Measurements from ENCODE around the gene HES5. TPM values are rescaled to one million over a fixed set of nuclear protein-coding genes. Genes with fewer than 3 reads are reported as not detected.

The HES5 gene
- total RNA-seq, 1 donor from 2014 or later: not detected

DNA sequence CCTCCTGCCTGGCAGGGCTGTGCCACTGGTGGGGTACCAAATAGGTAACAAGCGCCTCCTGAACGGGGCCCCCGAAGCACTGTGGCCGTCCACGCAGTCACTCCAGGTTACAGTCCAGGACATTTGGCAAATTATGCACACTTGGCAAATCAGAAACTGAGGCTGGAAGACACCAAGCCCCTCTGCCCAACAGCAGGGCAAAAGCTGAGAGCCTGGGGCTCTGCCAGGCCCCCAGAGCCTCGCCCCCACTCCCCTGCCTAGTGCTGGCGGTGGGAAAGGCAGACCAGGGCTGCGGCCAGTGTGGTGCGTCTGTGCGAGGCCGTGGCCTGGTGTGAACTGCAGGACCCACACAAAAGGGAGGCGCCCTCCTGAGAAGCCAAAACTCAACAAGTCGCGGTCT lies 13.1 kb downstream of the HES5 start:
- intact Hi-C loops (cut with micrococcal nuclease): no loop called here
- peaks cover 38% of the 10 kb centered on the region for H3K36me3 Mint-ChIP-seq (ENCODE audit: low read depth)

DNA sequence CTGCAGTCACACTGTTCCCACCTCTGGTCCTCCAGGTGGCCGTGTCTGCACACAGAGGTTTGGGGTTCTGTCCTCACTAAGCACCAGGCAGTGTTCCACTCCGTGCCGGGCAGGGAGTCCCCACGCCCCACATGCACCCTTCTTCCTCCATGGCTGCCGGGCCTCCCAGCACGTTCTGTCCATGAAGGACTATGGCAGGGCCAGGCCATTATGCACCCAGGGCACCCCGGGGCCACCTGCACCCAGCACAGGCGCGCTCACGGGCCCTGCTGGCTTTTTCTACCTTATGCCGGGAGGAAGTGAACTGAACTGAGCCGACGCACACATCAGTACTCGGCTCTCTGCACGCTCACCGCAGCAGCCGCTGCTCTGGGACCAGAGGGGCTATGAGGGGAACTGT lies 13.9 kb downstream of the HES5 start:
- intact Hi-C loops (cut with micrococcal nuclease): no loop called here
- H3K36me3 Mint-ChIP-seq (ENCODE audit: low read depth): peaks cover 40% of the 10 kb centered on the region
- no peaks in the 10 kb centered on the region for H3K27me3 Mint-ChIP-seq
- H3K4me3 Mint-ChIP-seq: no peak overlapping the region
- no peak overlapping the region for H3K27ac Mint-ChIP-seq
- H3K4me1 Mint-ChIP-seq: no peaks in the 10 kb centered on the region
- DNase-seq: no peak
- H3K9me3 Mint-ChIP-seq: no peaks in the 10 kb centered on the region

More for the DNA sequence above, 13.1 kb downstream of the HES5 start:
- Mint-ChIP-seq H3K4me3 (no peak overlapping the region), H3K4me1 (no peaks in the 10 kb centered on the region), H3K27ac (no peak overlapping the region), H3K27me3 (no peaks in the 10 kb centered on the region), H3K9me3 (no peaks in the 10 kb centered on the region)
- DNase-seq: no peak

DNA sequence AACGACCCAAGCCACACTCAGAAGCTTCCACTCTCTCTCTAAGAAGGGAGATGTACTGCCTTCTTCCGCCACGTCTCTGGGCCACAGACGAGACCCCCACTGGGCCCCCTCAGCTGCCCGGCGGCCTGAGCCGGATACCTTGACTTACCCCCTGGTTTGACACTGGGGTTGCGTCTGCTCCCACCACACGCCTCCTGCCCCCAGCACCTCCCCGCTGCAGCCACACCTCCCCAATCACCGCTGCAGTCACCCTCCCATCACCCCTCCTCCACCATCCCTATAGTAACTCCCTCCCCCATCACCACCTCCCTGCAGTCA lies 14.3 kb downstream of the HES5 start:
- Mint-ChIP-seq H3K27me3 (no peaks in the 10 kb centered on the region), H3K4me1 (no peaks in the 10 kb centered on the region), H3K9me3 (no peaks in the 10 kb centered on the region), H3K27ac (no peak overlapping the region), H3K4me3 (no peak overlapping the region), H3K36me3 (ENCODE audit: low read depth) (peaks cover 36% of the 10 kb centered on the region)
- no peak for DNase-seq
- intact Hi-C loops (cut with micrococcal nuclease): no loop called here

DNA sequence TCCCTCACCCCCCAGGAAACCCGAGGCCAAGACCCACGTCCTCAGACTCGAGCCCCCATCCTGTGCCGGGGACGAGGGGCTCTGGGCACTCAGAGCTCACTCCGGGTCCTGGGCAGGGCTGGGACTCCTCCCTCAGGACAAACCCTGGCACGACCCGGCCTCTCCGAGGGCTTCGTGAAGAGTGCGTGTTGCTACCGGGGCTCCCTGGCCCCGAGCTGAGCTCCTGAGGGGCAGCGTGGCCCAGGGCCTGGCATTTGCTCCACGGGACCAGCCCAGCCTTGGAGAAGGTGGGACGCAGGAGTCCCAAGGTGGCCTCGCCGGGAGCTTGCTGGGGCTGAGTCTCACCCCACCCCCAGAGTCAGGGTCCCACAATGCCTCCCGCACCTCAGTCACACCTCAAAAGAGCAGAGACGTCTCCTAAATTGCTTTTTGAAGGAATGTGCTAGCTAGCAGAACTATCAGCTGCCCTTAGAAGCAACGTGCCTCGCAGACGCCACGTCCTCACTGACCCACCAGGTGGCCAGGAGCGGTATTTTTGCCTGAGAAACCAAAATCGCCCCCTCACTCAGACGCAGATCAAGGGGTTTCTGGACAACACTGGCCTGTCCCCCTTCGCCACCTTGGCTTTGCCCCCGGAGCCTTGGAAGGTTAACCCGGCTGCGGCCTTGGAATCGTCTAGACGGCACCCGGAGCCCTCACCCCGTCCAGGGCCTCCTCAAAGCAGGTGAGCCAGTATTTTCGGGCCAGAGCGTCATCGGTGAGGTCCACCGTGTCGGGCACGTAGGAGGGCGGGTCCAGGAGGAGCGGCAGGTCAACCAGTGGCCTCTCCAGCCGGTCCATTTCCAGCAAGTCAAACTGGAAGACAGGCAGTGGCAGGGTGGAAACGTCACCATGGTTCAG lies 14.9 kb downstream of the HES5 start:
- Mint-ChIP-seq H3K9me3 (no peaks in the 10 kb centered on the region), H3K36me3 (ENCODE audit: low read depth) (peaks cover 37% of the 10 kb centered on the region), H3K4me3 (no peak overlapping the region), H3K27me3 (no peaks in the 10 kb centered on the region), H3K27ac (no peak overlapping the region), H3K4me1 (no peaks in the 10 kb centered on the region)
- intact Hi-C loops (cut with micrococcal nuclease): no loop called here
- DNase-seq: no peak

DNA sequence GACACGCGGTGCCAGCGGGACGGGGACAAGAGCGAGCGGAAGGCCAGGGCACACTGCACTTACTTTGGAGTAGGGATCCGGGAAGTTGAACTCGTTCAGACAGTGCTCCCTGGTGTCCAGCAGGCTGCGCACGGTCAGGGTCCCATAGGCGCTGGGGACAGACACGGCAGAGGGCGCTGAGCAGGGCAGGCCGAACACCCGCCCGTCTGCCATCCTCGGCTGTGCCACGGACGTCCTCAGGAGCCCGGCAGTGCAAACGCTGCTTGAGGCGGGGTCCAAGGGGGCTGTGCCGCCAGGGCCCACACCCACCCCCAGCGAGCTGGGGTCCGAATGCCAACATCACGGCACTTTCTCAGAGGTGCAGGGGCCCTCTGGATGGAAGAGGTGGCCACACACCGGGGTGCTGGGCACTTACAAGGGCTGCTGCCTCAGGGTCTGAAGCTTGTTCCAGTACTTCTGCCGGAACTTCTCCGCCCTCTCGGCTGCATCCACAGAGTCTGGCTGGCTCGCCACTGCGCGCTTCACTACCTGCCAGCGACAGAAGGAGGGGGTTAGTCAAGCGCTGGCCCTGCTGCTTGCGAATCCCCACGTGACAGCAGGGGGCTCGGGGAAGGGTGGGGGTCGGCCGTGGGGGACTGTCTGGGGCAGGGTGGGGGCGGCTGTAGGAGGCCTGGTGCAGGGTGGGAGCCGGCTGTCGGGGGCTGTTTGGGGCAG lies 16.0 kb downstream of the HES5 start:
- intact Hi-C loops (cut with micrococcal nuclease): no loop called here
- Mint-ChIP-seq H3K27ac (no peak overlapping the region), H3K4me3 (no peak overlapping the region), H3K36me3 (ENCODE audit: low read depth) (peaks cover 38% of the 10 kb centered on the region), H3K9me3 (no peaks in the 10 kb centered on the region), H3K27me3 (no peaks in the 10 kb centered on the region), H3K4me1 (no peaks in the 10 kb centered on the region)
- DNase-seq: no peak

DNA sequence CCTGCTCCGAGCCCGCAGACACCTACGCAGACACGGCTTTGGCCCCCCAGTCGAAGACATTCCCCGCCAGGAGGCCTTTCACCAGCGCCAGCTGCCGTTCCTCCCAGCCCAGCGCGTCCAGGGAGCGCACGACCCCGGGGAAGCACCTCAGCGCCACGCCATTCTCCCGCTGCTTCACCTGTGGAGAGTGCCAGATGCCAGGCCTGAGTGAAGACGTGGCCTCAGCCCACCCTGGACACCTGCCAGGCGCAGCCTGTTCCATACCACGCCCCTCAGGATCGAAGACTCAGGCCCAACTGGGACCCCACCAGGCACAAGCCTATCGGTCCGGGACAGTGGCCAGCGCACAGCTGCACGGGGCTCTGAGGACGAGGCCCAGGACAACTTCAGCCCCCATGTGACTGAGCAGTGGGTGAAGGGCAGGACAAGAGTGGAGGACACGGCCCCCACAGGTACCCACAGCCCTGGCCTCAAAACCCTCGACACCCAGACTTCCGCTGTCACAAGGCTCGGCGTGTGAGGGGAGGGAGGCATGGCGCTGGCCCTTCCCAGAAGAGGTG lies 17.1 kb downstream of the HES5 start:
- no peak overlapping the region for H3K27ac Mint-ChIP-seq
- intact Hi-C loops (cut with micrococcal nuclease): no loop called here

DNA sequence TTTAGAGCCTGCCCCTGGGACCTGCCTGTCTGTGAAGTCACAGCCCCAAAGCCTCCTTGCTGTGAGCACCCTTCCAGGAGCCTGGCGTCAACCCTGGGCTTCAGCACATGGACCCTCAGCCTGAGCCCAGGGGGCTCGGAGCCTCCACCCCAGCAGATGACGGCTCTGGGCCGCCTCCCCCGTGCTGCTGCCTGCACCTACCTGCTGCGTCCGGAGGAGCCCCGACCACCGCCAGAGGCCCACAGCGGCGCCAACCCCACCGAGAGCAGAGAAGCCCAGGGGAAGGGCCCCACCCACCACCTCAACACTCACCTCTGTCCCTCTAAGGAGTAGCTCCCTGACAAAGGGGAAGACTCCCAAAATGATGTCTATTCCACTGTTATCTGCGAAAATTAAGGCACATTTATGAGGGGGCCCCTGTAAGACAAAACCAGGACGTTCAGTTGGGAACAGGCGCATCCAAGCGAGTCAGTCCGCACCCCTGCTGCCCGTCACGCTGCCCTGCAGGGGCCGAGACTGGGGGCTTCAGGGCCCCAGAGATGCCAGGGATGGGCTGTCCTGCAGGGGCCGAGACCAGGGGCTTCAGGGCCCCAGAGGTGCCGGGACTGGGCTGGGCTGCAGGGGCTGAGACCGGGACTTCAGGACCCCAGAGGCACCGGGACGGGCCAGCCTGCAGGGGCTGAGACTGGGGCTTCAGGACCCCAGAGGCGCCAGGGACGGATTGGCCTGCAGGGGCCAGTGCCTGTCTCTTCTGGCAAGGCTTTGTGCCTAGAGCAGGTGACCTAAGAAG lies 19.5 kb downstream of the HES5 start:
- Mint-ChIP-seq H3K27ac (no peak overlapping the region), H3K9me3 (no peaks in the 10 kb centered on the region), H3K4me3 (no peak overlapping the region), H3K36me3 (ENCODE audit: low read depth) (peaks cover 20% of the 10 kb centered on the region), H3K4me1 (no peaks in the 10 kb centered on the region), H3K27me3 (no peaks in the 10 kb centered on the region)
- no peak for DNase-seq
- intact Hi-C loops (cut with micrococcal nuclease): no loop called here

More for the DNA sequence above, 17.1 kb downstream of the HES5 start:
- no peak for DNase-seq
- H3K4me3 Mint-ChIP-seq: no peak overlapping the region
- H3K36me3 Mint-ChIP-seq (ENCODE audit: low read depth): peaks cover 30% of the 10 kb centered on the region
- no peaks in the 10 kb centered on the region for H3K4me1 Mint-ChIP-seq
- no peaks in the 10 kb centered on the region for H3K9me3 Mint-ChIP-seq
- no peaks in the 10 kb centered on the region for H3K27me3 Mint-ChIP-seq

DNA sequence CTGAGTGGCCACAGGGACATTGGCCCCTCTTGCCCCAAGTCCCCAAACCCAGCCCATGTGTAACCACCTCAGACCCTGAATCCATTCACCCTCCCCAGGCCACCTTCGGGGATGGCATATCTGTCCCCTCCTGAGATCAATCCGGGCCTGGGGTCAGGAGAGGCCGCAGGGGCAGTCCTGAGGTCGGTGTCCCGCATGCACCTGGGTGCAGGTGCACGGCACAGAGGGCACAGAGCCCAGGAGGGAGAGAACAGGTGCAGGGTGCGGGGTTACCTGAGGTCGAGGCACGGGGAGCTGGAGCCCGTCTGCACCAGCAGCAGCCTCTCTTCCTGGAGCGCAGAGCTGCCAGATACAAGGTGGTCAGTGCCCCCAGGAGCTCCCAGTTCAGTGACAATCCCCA lies 20.5 kb downstream of the HES5 start:
- no peak overlapping the region for H3K27ac Mint-ChIP-seq
- no peak overlapping the region for H3K4me3 Mint-ChIP-seq
- H3K36me3 Mint-ChIP-seq (ENCODE audit: low read depth): peaks cover 17% of the 10 kb centered on the region

DNA sequence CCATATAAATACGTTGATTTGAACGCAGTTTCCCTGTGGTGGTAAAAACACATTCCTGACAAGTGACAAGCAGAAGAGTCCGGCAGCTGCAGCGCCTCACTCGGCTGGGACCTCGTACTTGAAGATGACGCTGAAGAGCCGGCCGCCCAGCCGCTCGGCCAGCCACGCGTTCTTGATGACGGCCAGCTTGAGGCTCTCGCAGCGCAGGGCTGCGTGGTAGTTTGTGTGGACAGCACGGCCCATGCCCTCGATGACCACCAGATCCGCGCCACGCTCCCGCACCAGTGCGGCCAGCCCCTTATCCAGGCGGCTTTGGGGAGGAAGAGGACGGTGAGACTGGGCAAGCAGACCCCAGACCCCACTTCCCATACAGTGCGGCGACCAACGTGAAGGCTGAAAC lies 21.3 kb downstream of the HES5 start:
- H3K27ac Mint-ChIP-seq: no peak overlapping the region

More for the DNA sequence above, 20.5 kb downstream of the HES5 start:
- Mint-ChIP-seq H3K9me3 (no peaks in the 10 kb centered on the region), H3K4me1 (no peaks in the 10 kb centered on the region), H3K27me3 (no peaks in the 10 kb centered on the region)
- intact Hi-C loops (cut with micrococcal nuclease): no loop called here
- no peak for DNase-seq

DNA sequence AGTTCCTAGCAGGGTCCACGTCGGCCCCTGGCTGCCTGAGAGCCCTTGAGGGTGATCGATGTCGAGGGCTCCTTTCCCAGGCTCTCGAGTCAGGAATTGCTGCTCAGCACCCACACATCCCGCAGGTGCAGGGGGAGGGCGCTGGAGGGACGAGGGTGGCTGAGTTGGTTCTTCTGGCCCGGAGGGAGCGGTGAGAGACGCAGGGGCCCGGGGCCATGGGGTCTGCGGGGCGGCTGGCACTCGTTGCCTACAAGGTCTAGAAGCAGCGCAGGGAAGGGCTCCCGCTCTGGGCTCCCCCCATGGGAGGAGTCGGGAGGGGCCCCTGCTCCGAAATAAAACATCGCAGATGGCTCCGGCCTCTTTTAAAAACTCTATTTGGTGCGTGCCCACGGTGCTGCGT lies 21.9 kb downstream of the HES5 start:
- no peaks in the 10 kb centered on the region for H3K9me3 Mint-ChIP-seq
- H3K27me3 Mint-ChIP-seq: no peaks in the 10 kb centered on the region
- no peaks in the 10 kb centered on the region for H3K4me1 Mint-ChIP-seq
- no peak overlapping the region for H3K4me3 Mint-ChIP-seq
- intact Hi-C loops (cut with micrococcal nuclease): no loop called here
- no peak overlapping the region for H3K27ac Mint-ChIP-seq
- peaks cover 13% of the 10 kb centered on the region for H3K36me3 Mint-ChIP-seq (ENCODE audit: low read depth)
- DNase-seq: no peak

More for the DNA sequence above, 21.3 kb downstream of the HES5 start:
- Mint-ChIP-seq H3K27me3 (no peaks in the 10 kb centered on the region), H3K36me3 (ENCODE audit: low read depth) (peaks cover 16% of the 10 kb centered on the region), H3K4me1 (no peaks in the 10 kb centered on the region), H3K9me3 (no peaks in the 10 kb centered on the region), H3K4me3 (no peak overlapping the region)
- intact Hi-C loops (cut with micrococcal nuclease): no loop called here
- DNase-seq: no peak

DNA sequence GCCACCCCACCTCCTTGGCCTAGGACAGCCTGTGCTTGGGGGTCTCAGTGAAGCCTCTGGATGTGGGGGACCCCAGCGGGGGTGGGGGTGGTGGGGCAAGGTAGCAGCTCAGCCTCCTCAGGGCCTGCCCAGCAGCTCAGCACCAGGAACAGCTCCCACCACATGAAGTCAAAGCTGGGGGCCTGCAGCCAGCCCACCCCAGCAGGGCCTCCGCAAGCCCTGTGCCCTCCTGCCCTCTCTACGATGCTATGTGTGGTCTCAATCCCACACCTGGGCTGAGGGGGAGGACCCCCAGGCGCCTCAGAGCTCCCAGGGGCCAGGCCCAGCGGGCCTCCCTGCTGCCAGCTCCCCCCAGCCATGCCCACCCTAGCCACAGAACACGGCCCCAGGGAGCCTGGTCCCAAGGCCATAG lies 22.3 kb downstream of the HES5 start:
- no peaks in the 10 kb centered on the region for H3K4me1 Mint-ChIP-seq
- intact Hi-C loops (cut with micrococcal nuclease): no loop called here
- no peaks in the 10 kb centered on the region for H3K9me3 Mint-ChIP-seq
- H3K27ac Mint-ChIP-seq: no peak overlapping the region
- no peak overlapping the region for H3K4me3 Mint-ChIP-seq
- H3K36me3 Mint-ChIP-seq (ENCODE audit: low read depth): peaks cover 13% of the 10 kb centered on the region
- no peak for DNase-seq
- no peaks in the 10 kb centered on the region for H3K27me3 Mint-ChIP-seq

DNA sequence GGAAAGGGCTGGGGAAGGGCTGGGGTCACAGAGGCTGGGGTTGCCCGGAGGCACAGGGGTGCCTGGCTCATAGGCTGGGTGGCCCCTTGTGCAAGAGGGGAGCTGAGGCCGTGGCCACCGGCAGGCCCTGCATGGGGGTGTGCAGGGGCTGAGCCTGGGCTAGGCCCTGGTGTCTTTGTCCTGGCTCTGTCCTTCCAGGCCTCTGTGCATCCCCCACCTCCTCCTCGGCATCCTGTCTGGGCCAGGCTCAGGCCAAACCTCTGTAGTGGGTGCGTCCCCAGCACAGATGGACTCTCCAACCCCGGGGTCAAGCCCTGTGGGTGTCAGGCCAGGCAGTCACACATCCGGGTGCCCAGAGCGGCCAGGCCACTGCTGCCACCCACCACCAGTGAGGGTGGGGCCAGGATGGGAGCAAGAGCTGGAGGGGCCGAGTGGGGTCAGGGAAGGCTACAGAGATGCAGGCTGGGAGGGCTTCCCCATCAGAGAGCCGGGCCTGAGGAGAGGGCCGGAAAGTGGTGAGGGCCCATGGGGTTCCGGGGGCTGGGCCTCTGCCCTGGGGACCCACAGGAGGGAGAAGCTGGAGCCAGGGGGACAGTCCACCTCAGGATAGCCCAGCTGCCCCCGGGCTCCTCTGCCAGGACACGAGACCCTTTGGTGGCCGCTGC lies 23.0 kb downstream of the HES5 start:
- DNase-seq: no peak
- intact Hi-C loops (cut with micrococcal nuclease): no loop called here
- no peaks in the 10 kb centered on the region for H3K4me1 Mint-ChIP-seq

More for the DNA sequence above, 23.0 kb downstream of the HES5 start:
- H3K27ac Mint-ChIP-seq: no peak overlapping the region
- peaks cover 13% of the 10 kb centered on the region for H3K36me3 Mint-ChIP-seq (ENCODE audit: low read depth)
- H3K9me3 Mint-ChIP-seq: no peaks in the 10 kb centered on the region
- H3K27me3 Mint-ChIP-seq: no peaks in the 10 kb centered on the region
- H3K4me3 Mint-ChIP-seq: no peak overlapping the region

All from activated CD4-positive, alpha-beta T cell treated with anti-CD3 and anti-CD28 coated beads, Interleukin-2, amount 10 ng/mL, durations not matched to agents 24 days and 14 days (primary cell).